Measurements from ENCODE around the gene ULBP1.
"Not testable (repeated sequence)": the region's sequence is repeated elsewhere in the genome, so short reads cannot be mapped to it uniquely, and the experiment has no call there.

ULBP1 gene

GRCh38 chr6:149954328-149954983 is 9.3 kb upstream of the ULBP1 start:
- DNase-seq = not testable (repeated sequence)

DNA sequence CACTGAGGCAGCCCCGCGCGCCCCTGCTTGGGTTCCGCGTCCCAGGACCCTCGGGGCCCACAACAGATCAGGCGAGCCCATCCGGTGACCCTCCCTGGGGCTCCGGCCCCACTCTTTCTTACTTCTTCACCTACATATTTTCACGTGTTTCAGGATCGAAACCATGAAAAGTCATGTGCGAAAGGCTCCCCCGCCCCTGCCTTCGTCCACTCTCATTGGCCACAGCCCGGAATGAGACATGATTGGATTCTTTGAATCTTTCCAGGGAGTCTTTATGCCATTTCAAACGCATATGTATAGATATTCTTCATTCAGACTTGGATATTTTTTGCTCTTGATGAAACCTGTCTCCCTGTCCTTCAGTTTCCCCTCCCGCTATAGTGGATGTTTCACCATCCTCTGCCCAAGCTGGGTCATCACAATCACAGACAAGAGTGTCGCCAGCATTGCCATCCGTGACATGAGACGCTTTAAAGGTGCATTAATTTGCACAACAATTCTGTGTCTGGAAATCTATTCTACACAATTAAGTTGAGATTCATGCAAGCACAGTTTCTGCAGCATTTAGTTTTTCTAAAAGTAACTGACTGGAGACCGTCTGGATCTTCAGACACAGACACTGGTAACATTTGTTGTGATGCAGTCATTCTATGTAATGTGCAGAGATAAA is 8.6 kb upstream of the ULBP1 start:
- DNase-seq = not testable (repeated sequence)

DNA sequence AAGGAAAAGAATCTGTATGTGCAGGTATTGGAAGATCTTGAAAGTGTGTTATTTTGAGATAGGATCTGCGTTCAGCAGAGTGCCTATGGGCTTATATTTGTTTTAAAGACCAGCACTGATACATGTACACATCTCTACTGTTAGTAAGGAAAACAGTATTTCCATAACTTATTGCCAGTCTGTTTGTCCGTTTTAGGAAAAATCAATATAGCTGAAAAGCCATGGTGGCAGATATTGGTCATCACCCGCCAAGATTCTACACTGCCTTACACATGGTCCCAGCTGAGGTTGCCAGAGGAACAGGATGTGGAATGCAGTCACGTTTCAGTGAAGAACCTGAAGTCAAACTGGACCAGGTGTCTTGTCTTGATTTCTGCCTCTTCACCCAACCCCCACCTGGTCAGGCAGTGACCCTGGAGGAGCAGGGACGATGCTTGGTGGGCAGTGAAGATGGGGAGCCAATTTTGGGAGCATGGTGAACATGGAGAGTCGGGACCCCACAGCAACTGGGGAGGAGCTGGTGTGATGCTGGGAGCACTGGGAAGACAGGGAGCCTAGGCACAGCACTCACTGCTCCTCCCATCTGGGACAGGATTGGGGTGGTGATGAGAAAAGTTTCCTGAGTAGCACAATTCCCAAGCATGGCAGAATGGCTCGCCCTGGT is 8.0 kb upstream of the ULBP1 start:
- DNase-seq = not testable (repeated sequence)

DNA sequence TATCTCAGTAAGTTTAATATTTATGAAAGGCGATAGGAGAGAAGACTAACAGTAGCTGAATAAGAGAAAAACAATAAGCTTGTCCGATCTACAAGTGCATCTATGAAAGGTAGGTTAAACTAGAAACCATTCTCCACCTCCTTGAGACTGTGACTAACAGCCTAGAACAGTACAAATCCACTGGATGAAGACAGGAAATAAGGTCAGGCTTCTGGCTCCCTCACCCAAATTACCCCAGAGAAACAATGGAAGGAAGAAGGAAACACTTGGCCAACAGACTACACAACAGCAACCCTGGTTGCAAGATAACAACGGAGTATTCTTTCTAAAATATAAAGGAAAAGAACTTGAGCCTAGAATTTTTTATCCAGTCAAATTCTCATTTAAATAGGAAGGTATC is 5.6 kb upstream of the ULBP1 start:
- DNase-seq = not testable (repeated sequence)

- not testable (repeated sequence) for DNase-seq
Observed at GRCh38 chr6:149959806-149960205, 3.9 kb upstream of the ULBP1 start.

DNA sequence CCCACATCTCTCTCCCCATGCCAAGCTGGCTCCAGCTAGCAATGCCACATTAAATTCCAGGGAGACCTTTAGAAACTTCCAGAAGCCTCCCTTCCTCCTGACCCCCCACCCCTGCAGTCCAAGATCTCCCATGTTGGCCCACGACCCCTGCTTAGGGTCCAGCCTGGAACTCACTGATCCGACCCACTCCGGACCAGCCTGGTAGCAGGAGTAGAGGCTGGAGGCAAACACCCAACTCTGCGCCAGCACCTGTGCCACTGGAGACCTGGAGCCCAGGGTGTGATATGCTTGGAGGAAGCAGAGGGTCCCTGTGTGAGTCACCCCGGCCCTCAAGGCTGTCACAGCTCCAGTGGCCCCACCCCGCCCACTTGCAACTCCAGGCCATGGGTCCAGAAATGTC is 3.3 kb upstream of the ULBP1 start:
- DNase-seq = no peak

DNA sequence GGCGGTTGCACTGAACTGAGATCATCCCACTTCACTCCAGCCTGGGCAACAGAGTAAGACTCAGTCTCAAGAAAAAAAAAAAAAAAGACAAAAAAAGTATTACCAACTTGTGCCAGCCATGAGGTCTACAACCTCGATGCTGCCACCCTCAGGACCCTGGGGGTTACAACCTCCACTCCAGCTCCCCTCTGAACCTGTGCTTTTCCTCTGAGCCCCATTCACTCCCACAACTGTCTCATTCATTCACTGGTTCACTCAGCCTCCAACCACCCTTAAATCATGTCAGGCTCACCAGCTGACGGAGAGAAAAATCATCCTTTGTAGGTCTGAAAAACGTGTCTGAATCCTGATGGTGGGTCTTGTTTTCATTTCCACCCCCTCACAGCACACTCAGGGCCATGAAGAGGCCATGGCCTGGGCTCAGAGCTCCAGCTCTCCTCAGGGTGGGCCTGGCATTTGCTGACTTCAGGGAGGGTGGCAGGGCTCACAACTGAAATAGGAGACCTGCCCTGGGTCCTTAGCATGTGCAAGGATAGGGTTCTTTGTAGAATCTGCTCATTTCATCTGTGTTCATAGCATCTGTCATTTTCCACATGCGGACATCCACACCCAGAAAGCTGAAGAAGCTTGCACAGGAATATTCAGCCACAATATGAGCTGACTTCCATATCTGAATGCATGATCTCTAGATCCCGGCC is 1.9 kb upstream of the ULBP1 start:
- DNase-seq = peak in 1 of 2 donors; percentile 38

DNA sequence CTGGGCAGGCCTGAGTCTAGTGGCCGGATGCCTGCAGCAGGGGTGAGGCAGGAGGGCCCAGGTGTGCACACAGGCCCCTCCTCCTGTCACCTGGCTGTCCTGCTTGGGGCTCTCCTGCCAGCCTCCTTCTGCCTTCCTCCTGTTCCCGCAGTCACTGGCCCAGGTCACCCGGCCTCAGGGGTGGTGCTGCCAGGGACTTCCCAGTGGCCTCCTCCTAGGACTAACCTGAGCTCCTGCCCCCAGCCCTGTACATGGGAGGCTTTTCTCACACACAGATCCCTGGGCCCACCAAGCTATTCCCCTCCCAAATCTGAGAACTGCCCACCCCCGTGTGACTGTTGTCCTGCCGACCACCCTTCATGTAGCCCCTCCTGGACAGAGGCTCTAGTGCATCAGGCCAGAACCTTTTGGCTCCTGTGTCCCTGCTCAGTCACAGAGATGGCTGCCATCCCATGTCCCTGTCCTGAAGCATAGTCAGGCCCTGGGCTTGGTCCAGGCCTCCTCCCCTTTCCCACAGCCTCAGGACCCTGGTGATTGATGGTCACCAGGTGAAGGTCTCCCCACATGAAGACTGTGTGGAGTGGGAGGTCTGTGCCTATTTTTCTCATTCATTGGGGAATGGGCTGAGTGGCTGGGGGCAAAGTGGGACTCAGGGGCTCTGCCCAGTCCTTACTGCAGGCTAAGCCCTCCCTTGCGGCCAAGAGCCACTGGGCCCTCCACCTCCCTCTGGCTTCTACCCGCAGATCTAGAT is 1.1 kb upstream of the ULBP1 start:
- peak in 1 of 2 donors; percentile 17 for DNase-seq

DNA sequence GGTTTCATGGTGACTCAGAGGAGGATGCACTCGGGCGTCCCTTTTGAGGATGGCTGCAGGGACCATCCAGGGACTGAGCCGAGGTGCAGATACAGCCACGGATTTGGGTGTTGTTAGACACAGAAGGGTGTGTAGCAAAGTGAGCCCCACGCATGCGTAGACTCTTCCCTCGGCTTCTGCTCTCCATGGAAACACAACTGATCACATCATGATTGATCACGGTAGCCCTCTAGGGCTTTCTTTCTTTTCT is 606 bp upstream of the ULBP1 start:
- DNase-seq = peak in 1 of 2 donors; percentile 63

DNA sequence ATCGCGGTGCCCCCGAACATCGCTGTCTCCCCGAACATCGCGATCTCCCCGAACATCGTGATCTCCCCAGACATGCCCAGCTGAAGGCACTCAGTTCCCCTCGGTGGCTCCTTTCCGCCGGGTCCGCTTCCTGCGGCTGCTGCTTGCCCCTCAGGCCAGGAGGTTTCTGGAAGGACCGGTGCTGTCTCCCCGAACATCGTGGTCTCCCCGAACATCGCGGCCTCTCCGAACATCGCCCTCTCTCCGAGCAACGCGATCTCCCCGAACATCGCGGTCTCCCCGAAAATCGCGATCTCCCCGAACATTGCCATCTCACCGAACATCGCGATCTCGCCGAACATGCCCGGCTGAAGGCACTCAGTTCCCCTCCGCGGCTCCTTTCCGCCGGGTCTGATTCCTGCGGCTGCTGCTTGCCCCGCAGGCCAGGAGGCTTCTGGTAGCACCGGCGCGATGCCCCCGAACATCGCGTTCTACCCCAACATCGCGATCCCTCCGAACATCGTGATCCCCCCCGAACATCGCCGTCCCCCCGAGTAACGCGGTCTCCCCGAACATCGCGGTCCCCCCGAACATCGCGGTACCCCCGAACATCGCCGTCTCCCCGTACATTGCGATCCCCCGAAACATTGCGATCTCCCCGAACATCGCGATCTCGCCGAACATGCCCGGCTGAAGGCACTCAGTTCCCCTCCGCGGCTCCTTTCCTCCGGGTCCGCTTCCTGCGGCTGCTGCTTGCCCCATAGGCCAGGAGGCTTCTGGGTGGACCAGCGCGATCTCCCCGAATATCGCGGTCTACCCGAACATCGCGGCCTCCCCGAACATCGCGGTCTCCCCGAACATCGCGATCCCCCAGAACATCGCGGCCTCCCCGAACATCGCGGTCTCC is 808 bp downstream of the ULBP1 start:
- DNase-seq = peak in 1 of 2 donors; percentile 32

- peak; percentile 33 to 39 for DNase-seq
Observed at GRCh38 chr6:149965194-149966020, 1.7 kb downstream of the ULBP1 start.

DNA sequence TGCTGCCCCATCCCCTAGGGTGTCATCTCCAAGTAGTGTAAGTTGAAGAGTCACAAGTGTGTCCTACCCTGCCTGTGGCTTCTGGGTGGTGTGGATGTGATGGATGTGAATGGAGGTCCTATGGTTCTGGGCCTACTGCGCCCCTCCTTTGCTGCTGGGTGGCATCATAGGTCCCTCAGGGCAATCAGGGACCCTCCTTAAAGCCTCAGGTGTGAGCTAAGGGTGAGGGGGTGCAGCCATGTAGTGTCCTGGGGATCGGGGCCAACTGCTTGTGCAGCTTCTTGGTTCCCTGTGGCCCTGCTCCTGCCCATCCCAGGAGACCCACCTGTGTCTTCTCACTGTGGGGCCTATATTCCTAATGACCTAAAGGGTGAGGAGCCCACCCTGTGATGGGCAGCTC is 2.6 kb downstream of the ULBP1 start:
- DNase-seq = not testable (repeated sequence)

GRCh38 chr6:149967591-149967990 is 3.8 kb downstream of the ULBP1 start:
- DNase-seq = peak in 1 of 2 donors; percentile 14

DNA sequence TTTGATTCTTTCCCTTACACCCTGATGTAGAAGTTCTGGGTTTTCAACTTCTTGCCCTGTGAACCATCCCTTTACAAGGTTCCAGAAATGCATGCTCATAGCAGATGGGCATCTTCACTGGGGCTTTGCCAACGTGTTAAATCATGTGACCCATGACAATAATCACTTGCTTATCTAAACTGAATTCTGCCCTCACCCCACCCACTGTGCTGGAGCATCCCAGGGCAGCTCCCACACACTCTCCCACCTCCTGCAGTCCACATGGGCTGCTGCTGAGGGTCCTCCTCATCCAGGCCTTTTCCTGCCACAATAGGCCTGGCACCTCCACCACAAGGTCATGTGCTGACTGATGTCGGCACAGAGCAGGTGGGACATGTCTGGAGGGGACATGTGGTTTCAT is 4.3 kb downstream of the ULBP1 start:
- DNase-seq = not testable (repeated sequence)

DNA sequence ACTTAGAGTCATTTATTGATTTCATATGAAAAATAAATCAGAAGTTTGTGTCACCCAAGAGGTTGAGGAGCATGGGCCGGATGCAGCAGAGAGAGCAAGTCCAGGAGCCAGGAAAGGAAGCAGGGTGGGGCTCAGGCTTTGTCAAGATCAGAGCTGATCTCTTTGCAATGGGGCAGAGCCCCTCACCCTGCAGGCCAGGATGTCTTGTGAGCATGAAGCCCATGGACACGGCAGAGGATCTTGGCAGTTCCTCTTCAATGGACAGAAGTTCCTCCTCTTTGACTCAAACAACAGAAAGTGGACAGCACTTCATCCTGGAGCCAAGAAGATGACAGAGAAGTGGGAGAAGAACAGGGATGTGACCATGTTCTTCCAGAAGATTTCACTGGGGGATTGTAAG is 5.2 kb downstream of the ULBP1 start:
- DNase-seq = peak in 1 of 2 donors; percentile 14

- no peak for DNase-seq
Observed at GRCh38 chr6:149969635-149970034, 5.9 kb downstream of the ULBP1 start.

- DNase-seq = not testable (repeated sequence)
Observed at GRCh38 chr6:149974394-149974793, 10.7 kb downstream of the ULBP1 start.

DNA sequence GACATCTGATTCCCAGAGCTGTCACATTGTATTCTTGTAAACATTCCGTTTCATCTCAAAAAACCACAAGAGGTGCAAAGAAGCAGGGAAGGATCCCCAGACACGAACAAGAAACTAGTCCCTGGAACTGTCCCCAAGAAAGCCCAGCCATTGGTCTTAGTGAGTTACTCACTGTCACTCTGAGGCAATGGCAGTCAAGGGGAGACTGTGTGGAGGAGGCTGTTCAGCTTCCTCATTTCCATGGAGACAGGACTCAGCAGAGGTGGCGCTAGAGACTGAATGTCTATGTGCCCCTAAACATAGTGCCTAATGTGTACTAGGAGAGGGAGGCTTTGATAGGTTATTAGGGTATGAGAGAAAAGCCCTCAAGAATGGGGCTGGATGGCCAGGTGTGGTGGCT is 11.1 kb downstream of the ULBP1 start:
- DNase-seq = no peak

DNA sequence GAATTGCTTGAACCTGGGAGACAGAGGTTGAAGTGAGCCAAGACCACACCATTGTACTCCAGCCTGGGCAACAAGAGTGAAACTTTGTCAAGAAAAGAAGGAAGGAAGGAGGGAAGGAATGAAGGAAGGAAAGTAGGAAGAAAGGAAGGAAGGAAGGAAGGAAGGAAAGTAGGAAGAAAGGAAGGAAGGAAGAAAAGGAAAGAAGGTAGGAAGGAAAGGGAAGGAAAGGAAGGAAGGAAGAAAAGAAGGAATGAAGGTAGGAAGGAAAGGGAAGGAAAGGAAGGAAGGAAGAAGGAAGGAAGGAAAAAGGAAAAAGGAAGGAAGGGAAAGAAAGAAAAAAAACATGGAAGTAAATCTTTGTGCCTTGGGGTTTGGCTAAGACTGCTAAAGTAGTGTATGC is 11.7 kb downstream of the ULBP1 start:
- DNase-seq = no peak

DNA sequence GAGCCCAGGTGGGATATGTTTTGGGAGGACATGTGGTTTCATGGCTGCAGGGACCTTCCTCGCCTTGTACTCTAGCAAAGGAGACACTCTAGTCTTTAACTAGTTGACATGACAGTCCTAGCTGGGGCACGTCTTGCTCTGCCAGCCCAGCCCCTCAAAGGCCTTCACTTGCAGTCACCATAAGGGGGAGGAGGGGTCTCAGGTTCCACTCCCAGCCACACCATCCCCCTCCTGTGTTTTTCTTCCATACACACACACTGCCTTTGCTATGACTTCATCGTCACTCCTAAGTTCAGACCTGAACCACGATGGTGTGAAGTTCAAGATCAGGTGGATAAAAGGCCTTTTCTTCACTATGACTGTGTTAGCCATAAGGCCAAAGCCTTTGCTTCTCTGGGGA is 13.5 kb downstream of the ULBP1 start:
- no peak for DNase-seq

DNA sequence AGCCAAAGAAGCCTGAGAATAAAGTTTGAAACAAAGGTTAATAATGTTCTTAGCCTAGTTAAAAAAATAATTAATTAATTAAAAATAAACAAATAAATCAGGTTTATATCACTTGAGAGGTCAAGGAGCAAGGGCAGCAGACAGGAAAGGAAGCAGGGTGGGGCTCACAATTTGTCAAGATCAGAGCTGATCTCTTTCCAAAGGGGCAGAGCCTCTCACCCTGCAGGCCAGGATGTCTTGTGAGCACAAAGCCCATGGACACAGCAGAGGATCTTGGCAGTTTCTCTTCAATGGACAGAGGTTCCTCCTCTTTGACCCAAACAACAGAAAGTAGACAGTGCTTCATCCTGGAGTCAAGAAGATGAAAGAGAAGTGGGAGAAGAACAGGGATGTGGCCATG is 14.9 kb downstream of the ULBP1 start:
- no peak for DNase-seq

All from stimulated activated CD4-positive, alpha-beta T cell treated with anti-CD3 and anti-CD28 coated beads, Interleukin-2, amount 100 ng/mL, for 24 hours (primary cell).